NCI-H2081 treated with DMSO at 0.1 percent for 48 hours (cell line): ENCODE results near the gene SELENON.

ENCODE experiments used
- DNase-seq: peaks from one replicate; lab custom pipeline; 2025; lab: John Stamatoyannopoulos, UW

Gene SELENON

GRCh38 chr1:25770541-25771220 is 29.3 kb upstream of the SELENON start:
- no peak for DNase-seq

DNA sequence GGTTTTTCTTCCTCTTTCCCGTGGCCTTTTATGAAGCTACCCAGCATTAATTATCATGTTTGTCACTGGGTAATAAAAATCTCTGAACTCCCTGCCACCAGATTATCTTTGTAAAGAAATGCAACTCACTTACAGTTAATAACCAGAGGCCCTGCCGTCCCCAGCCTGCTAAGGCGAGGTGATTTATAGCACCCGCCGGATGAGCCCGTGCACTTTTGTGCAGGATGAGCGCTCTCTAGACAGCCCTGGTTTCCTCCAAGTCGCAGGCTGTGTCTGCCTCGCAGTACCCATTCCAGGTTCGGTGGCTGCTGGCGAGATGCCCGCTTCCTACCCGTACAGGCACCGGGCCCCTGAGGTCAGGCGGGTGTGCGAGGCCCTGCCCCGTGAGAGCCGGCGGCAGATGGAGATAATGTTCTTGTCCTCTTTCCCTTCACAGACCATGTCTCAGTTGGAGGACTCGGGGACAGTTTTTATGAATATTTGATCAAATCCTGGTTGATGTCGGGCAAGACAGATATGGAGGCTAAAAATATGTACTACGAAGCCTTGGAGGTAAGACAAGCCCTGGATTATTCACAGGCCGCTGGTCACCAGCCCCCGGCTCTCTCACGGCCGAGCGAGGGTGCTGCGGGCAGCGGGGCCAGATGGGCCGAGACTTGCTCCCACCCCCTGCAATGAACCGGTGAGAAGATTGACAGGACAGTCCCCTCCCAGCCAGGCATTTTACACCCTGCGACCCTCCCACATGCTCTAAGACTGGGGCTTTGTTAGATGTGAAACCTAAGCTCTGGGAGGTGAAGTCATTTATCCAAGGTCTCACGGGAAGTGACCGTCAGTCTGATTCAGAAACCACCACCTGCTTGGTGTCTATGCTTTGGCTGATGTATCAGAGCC is 28.5 kb upstream of the SELENON start:
- no peak for DNase-seq

GRCh38 chr1:25772164-25772563 is 27.8 kb upstream of the SELENON start:
- no peak for DNase-seq

GRCh38 chr1:25772692-25773245 is 27.2 kb upstream of the SELENON start:
- no peak for DNase-seq

DNA sequence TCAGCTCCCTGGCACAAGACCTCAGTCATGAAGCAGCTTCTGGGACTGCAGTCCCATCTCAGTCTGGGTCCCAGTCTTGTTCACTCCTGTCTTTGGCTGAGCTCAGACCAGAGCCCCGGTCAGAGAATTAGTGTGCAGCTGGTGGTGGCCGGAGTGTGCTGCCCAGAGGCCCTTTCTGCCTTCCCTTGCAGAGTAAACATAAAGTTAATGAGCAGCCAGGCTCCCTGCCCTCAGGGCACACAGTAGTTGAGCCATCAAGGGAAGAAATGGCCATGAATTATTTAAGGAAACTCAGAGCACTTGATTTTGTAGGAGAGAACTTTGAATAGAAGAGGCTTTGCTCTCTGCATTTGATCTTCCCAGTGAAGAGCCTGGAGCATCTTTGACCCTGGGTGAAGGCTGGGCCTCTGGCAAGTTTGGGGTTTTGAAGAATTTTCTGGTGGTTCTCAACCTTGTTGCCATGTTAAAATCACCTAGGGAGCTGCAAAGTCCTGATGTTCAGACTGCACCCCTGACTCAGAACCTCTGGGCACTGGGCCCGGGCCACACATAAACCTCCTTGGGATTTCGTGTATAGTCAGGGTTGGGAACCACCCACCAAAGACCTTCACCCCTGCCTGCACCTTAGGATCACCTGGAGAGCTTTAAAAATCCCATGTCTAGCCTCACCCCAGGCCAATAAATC is 26.4 kb upstream of the SELENON start:
- no peak for DNase-seq

- DNase-seq, result no peak
Measured at GRCh38 chr1:25774206-25774803, 25.7 kb upstream of the SELENON start.

DNA sequence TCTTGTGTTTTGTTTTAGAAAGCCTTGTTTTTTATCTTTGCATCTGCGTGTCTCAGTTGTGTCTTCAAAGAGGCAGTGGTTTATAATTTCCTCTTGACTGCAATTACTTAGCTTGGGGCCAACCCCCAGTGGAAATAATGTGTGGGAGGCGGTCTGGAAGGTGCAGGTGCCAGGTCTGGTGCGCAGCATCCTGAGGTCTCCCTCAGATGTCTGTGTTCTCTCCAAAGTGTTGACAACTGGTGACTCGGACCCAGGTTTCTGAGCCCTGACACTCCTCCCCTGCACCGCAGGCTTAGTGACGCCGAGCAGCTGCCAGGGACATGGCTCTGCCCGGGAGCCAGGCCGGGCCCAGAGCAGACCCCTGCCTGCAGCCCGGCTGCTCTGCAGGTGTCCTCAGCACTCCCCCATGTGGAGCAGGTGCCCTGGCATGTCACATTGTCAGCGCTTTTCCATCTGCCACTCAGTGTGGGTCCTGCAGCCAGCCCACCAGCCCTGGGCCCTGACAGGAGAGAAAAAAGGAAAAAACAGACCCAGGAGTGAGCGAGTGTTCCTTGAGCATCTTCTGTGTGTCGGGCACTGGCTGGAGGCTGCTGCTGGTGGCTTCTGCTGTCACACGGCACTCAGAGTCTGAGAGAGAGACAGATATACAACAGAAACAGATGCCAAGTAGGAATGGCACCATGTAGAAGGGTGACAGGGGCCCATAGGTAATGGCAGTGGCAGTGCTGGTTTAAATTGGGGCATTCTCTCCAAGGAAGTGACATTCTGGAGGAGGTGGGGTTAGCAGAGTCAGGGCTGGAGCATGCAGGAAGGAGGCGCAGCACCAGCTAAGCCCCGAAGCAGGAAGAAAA is 24.8 kb upstream of the SELENON start:
- DNase-seq, result peak; percentile 39

DNA sequence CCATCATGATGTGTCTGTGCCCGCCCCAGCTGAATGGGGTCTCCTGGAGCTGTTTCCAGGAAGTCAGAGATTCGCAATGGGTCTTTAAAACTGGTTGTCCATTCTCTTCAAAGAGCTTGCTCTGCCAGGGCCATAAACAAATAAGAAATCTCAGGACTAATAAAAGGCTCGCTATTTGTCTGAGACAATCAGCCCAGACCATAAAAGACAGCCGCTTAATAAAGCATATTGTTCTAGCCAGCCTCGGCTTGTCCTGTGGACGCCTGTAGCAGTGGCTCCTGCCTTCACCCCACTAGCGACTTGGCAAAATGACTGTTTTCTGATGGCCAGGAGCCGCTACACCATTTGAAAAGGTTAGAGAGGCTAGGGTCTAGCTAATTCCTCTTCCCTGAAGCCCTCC is 20.6 kb upstream of the SELENON start:
- no peak for DNase-seq

DNA sequence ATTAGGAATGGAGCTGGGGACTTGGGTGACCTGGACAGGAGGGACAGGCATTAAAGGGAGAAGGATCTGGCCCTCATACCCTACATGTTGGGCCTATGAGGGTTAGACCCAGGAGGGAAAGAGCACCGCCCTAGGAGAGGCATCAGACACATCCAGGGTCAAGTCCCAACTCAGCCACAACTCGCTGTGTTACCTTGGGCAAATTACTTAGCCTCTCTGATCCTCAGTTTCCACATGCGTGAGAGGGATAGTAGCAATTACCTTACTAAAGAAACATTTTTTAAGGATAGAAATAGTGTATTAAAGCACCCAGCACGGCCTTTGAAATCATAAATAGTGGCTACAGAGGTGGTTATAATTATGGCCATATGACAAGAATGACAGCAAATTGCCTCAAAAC is 20.1 kb upstream of the SELENON start:
- no peak for DNase-seq

- DNase-seq, result no peak
Measured at GRCh38 chr1:25780318-25781129, 19.5 kb upstream of the SELENON start.

- no peak for DNase-seq
Measured at GRCh38 chr1:25781130-25781433, 18.9 kb upstream of the SELENON start.

GRCh38 chr1:25782608-25783201 is 17.3 kb upstream of the SELENON start:
- peak; percentile 69 for DNase-seq

DNA sequence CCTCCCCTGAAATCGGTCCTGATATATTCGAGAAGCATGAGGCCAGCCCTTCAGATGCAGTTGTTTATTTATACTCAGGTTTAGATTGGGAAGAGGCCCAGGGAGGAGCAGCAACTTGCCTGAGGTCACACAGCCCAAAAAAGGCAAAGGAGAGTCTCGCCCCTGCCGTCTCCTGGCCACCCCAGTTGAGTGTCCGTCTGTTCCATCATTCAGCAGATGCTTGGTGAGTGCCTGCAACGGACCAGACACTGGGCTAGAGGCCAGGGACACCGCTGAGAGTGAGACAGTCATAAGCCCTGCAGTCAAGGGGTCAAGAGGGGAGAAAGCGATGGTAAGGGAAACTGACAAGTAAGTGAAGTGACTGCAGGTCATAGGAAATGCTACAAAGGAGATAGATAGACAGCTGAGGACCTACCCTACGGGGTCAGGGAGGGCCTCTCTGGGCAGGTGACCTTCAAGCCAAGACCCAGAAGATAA is 15.4 kb upstream of the SELENON start:
- no peak for DNase-seq

GRCh38 chr1:25785333-25786067 is 14.5 kb upstream of the SELENON start:
- no peak for DNase-seq

- DNase-seq, result no peak
Measured at GRCh38 chr1:25786887-25787759, 12.9 kb upstream of the SELENON start.

DNA sequence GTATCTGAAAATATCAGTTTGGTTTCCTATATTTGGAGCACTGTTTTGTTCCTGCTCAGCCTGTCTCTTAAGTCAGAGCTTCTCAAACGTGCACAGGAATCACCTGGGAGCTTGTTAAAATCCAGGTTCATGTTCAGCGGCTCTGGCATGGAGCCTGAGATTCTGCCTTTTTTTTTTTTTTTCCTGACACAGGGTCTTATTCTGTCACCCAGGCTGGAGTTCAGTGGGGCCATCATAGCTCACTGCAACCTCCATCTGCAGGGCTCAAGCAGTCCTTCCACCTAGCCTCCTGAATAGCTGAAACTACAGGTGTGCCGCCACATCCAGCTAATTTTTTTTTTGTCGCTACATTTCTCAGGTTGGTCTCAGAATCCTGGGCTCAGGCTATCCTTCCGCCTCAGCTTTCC is 12.2 kb upstream of the SELENON start:
- no peak for DNase-seq

DNA sequence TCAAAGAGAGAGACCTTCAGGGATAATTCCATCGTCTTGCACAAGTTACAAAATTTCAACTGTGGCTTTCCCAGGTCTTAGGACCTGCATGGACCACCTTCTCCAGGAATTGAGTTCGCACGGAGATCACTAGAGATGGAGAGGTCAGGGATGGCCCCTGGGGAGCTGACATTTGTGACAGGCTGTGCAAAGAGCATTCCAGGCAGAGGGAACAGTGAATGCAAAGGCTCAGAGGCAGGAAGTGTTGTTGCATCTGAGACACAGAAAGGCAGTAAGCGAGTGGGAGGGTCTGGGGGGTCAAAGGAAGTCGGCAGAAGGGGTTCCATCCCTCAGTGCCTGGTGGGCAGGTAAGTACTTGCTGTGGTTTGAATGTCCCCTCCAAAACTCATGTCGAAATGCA is 9.5 kb upstream of the SELENON start:
- no peak for DNase-seq

DNA sequence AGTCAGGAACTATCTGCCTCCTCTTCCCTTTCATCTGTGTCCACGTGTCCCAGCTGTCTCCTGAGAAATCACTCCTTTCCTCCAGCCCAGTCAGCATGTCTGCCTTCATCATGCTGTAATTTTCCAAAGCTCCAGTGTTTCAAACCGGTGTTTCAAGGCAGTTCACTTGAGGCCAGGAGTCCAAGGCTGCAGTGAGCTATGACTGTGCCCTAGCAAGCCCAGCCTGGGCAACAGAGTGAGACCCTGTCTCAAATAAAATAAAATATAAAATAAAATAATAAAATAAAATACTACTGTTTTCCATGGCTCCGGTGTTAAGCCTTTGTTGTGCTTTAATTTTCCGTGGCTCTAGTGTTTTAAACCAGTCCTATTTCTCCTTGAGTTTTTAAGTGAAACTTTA is 7.9 kb upstream of the SELENON start:
- no peak for DNase-seq
